ENCODE results near the gene TM9SF1.

TM9SF1 gene

DNA sequence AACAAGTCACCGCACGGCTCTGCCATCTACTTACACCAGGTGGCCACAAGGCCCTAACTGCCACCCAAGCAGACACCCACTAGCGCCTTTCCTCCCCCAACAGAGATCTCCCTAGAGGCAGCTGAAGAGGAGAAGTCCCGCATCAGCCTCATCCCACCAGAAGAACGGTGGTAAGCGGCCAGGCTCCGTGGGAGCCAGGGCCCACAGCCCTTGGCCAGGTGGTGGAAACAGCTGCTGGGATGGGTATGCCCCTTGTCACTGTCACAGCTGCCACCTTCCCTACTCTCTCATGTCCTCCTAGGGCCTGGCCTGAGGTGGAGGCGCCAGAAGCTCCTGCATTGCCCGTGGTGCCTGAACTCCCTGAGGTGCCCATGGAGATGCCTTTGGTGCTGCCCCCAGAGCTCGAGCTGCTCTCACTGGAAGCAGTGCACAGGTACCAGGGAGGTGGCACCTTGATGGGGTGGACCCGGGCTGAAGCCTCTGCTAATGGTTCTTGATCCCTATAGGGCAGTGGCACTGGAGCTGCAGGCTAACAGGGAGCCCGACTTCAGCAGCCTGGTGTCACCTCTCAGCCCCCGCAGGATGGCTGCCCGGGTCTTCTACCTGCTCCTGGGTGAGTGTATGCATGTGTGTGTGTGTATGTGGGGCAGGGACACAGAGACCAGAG, 15.8 kb downstream of the TM9SF1 start:
- no peak for DNase-seq (ENCODE audit: low read depth)

DNA sequence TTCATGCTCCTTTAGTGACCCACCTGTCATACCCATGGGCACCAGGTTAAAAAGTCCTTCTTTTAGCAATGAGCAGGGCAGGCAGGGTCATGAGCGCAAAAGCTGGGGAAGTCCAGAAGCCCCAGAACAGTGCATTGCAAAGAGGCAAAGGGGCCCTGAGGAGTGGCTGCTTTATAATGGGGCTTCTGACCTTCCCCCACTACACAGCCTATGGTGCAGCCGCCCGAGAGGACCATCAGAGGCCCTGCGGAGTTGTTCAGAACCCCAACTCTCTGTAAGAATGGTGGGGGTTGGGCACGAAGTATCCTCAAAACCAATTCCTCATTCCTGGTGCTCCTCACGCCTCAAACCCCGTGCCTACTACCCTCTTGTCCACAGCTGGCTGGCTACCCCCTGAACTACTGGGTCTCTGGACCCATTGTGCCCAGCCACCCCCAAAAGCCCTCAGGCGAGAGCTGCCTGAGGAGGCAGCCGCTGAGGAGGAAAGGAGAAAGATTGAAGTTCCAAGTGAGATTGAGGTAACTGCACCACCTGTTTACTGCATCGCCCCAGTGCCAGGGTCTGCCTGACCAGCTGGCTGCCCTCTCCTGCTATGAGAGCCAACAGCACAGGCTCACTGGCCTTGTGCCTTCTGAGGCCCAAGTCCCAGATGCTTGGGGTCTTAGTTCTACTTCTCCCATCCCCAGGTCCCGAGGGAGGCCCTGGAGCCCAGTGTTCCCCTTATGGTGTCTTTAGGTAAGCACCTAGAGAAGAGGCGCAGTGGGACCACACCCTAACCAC, 16.7 kb downstream of the TM9SF1 start:
- no peak for DNase-seq (ENCODE audit: low read depth)

DNA sequence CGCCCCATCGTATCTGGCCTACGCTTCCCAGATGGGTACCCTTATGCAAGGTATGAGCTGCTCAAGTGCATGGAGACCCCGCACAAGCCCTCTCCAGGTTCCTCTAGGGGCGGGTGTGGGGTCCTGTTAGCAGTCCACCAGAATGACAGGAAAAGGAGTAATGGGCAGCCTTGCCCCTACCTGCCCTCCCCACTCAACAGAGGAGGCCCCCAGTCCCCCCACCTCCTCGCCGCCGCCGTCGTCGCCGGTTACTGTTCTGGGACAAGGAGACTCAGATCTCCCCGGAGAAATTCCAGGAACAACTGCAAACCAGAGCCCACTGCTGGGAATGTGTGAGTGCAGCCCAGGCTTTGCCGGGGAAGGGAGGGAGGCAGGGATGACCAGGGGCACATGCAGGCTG, 17.4 kb downstream of the TM9SF1 start:
- DNase-seq (ENCODE audit: low read depth): no peak

DNA sequence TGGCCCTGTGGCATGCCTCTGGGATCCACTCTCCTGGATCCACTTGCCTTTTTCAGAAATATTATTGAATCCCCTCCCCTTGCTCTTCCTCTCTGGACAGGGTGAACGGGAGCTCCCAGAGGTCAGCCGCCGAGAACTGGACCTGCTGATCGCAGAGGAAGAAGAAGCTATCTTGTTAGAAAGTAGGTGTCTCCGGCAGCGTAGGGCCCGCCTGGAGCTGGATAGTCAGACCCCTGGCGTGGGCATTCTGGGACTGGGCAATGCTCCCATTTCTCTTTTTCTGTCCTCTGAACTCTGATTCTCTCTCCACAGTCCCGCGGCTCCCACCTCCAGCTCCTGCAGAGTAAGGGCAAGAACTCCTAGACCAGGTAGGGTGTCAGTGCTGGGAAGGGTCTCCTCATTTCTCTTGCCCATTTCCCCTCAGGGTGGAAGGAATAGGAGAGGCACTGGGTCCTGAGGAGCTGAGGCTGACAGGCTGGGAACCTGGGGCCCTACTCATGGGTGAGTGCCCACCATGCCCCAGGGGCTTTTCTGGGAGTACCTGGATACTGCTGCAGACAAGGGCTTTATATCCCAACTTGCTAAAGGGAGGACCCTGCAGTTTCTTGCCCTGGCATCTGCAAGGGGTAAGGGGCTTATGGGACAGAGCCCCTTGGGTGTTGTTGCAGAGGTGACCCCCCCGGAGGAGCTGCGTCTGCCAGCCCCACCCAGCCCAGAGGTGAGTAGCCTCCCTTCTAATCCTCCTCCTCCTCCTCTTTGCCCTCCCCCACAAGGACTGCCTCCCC, 18.0 kb downstream of the TM9SF1 start:
- DNase-seq (ENCODE audit: low read depth): no peak

DNA sequence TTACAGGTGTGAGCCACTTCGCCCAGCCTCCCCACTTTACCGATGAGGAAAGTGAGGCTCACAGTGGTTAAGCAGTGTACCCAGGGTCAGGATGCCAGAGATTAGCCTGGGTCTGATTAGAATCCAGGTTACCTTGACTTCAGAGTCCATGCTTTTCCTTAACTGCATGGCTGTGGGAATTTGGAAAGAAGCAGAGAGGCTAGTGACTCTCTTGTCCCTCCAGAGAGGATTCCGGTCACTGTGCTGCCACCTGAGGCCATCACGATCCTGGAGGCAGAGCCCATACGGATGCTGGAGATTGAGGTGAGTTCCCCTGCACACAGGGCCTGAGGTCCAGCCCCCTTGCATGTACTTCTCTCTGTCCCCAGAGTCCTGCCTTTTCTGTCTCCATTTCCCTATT, 18.6 kb downstream of the TM9SF1 start:
- no peak for DNase-seq (ENCODE audit: low read depth)

DNA sequence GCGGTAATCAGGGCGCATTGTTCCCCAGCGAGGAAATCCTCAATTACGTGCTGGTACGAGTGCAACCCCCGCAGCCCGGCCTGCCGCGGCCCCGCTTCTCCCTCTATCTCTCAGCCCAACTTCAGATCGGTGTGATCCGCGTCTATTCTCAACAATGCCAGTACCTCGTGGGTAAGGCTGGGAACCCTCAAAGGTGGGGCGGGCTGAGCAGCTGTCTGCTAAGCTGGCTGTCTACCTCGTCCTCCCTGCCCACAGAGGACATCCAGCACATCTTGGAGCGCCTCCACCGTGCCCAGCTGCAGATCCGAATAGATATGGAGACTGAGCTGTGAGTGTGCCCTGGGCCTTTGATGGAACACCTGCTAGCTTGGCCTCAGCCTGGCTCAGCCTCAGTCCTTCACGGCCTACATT, 22.4 kb downstream of the TM9SF1 start:
- DNase-seq (ENCODE audit: low read depth): no peak

DNA sequence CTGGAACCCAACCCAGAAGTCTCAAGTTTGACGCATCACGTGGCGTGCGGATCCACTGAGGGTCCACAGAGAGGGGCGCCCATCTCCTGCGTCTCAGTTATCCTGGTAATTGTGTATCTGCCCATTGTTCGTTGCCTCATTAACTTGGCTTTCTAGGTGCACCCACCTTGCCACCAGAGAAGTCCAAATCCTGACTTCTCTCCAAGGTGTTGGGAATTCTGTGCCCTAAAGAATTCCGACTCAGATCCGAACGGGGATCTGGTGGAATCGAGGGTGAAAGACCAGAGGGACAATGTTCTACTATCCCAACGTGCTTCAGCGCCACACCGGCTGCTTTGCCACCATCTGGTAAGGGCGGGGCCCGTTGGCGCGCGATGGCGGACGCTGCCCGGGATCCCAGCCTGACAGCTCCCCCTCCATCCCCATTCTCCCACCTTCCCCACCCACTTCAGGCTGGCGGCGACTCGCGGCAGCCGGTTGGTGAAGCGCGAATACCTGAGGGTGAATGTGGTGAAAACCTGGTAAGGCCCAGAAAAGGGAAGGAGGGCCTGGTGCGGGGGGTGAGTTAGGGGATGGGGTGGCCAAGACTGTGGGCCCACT, 22.9 kb downstream of the TM9SF1 start:
- no peak for DNase-seq (ENCODE audit: low read depth)

DNA sequence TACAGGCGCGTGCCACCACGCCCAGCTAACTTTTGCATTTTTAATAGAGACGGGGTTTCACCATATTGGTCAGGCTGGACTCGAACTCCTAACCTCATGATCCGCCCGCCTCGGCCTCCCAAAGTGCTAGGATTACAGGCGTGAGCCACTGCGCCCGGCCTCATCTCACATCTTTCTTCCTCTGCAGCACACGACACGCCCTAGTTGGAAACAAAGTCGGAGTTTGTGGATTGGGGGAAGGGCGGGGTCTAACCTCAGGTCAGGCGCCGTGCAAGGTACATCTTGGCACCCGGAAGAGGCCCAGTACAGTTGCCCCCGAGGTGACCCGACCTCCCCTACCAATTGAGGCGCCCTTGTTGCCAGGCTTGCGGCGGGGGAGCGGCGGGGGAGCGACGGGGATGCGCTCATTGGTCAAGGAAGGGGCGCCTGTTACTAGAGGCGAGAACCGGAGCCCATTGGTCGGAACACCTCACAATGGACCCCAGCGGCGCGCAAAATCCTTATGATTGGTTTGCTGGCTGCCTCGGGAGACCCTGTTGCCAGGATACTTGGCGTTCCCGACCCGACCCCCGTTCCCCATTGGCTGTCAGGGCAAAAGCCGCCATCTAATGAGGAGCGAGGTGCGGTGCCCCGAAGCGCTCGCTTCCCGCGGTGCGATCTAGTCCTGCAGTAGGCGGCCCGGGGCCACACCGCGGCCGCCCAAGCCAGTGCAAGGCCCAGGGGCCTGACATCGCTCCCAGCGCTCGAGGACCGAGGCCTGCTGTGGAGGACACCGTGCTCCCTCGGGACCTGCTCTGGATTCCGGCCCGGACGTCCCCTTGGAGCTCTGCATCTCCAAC, 23.6 kb downstream of the TM9SF1 start, which contains the start of gene REC8:
TSS of gene REC8 (plus strand) at position 659 of the 839 bp plus-strand sequence. CDS start 473 bp downstream, outside the sequence.
- DNase-seq (ENCODE audit: low read depth): peak; percentile 74

DNA sequence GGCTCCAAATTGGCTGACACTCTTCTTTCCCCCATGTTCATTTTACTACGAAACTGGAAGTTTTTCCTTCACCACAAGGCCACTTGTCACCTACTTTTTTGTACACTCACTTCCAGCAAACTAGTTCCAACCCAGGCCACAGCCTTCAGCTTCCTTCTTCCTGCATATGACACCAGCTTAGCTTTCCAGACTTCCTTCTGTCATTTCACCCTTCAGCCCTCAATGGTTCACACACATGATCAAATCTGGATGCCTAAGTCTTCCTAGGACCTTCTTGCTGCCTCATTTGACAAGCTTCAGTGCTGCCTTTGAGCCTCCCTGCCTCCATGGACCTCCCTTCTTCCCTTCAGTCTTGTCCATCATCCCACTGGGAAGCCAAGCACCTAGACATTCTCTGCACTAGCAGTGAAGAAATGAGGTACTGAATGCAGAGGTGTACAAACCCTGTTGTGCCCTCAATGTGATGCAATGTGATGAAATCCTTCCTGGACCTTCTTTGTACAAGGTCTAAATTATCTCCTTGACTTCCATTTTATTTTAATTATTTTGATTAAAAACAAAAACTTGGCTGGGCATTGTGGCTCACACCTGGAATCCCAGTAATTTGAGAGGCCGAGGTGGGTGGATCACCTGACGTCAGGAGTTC, 27.6 kb downstream of the TM9SF1 start:
- DNase-seq (ENCODE audit: low read depth): no peak

DNA sequence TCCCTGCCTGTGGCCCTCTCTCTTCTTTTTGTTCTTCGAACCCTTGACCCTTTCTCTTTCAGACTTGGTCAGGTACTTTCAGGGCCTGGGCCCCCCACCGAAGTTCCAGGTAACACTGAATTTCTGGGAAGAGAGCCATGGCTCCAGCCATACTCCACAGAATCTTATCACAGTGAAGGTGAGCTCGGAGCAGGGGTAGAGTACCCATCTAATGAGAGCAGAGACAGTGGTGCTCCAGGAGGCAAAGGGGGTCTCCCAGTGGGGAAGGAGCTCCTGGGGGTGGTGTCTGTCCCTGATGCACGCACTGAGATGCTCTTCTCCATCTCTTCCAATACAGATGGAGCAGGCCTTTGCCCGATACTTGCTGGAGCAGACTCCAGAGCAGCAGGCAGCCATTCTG, 29.5 kb downstream of the TM9SF1 start:
- no peak for DNase-seq (ENCODE audit: low read depth)

DNA sequence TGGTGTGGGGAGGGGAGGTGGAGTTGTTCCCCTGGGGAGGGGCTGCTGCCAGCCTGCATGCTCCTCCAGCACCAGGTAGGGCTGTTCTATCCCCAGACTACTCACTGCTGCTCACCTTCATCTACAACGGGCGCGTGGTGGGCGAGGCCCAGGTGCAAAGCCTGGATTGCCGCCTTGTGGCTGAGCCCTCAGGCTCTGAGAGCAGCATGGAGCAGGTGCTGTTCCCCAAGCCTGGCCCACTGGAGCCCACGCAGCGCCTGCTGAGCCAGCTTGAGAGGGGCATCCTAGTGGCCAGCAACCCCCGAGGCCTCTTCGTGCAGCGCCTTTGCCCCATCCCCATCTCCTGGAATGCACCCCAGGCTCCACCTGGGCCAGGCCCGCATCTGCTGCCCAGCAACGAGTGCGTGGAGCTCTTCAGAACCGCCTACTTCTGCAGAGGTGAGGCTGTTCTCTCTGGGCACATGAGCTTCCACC, 30.7 kb downstream of the TM9SF1 start:
- no peak for DNase-seq (ENCODE audit: low read depth)

DNA sequence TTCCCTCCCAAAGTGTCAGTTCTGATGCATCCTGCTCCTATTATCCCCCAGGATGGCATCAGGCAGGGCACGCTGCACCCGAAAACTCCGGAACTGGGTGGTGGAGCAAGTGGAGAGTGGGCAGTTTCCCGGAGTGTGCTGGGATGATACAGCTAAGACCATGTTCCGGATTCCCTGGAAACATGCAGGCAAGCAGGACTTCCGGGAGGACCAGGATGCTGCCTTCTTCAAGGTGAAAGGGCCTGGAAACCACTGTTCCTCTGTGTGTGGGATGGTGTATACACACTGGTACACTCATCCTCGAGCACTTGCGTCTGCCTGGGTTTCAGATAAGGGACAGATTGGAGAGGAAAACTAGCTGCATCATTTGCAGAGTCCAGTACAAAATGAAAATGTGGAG, 33.1 kb downstream of the TM9SF1 start:
- no peak for DNase-seq (ENCODE audit: low read depth)

DNA sequence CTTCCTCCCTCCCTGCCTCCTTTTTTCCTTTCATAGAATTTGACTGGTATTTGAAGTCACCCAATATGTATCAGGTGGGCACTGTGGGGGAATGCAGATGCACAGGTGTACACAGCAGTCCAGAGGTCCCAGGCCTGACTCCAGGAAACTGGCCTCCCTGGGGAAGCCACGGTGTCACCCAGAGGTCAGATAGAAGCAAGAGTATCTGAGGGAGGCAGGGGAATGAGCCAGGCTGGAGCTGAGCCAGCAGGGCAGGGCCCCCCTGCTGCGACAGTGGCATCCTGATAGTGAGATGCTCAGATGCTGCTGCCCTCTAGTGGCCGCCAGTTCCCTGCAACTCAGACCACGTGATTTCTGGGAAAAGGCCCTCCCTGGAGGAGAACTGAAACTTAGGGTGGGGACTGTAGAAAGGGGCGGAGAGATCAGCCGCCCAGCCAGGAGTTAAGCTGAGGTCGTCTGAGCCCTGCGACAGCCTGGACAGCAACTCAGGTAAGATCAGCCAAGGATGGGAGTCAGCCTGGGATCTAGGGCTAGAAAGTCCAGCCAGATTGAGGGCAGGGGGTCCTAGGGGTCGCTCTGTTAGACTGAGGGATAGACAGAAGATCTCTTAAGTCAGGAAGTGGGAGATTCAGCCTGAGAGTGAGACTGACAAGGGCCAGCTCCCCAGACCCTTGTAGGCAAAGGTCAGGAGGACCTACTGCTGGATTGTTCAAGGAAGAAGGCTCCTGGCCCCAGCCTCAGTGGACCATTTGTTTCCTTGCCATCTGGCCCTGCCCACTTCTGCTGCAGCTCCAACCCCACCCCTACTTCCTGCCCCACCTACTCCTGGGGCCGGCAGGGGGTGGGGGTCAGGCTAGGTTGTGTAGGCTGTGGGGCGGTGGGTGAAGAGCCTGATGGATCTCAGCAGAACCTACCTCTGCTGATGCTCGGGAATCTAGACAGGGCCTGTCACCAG, 34.1 kb downstream of the TM9SF1 start, which contains the start of gene IRF9:
TSS of gene IRF9 (plus strand) at position 416 of the 955 bp plus-strand sequence. CDS start 880 bp downstream, outside the sequence.
- DNase-seq (ENCODE audit: low read depth): peak; percentile 97

DNA sequence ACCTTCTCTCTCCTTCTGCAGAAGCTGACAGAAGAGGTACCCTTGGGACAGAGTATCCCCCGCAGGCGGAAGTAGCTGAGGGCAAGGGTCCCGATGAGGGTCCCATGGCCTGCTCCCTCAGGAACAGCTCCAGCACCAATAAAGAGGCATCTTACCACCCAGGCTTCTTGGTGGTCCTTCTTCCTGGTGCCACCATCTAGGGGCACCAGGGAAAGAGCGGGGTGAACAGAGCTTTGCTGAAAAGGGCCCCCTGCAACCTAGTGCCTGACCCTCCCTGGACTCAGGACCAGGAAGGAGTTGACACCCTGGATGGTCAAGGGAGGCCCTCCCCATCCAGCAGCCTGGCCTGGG, 34.8 kb downstream of the TM9SF1 start:
- DNase-seq (ENCODE audit: low read depth): no peak

DNA sequence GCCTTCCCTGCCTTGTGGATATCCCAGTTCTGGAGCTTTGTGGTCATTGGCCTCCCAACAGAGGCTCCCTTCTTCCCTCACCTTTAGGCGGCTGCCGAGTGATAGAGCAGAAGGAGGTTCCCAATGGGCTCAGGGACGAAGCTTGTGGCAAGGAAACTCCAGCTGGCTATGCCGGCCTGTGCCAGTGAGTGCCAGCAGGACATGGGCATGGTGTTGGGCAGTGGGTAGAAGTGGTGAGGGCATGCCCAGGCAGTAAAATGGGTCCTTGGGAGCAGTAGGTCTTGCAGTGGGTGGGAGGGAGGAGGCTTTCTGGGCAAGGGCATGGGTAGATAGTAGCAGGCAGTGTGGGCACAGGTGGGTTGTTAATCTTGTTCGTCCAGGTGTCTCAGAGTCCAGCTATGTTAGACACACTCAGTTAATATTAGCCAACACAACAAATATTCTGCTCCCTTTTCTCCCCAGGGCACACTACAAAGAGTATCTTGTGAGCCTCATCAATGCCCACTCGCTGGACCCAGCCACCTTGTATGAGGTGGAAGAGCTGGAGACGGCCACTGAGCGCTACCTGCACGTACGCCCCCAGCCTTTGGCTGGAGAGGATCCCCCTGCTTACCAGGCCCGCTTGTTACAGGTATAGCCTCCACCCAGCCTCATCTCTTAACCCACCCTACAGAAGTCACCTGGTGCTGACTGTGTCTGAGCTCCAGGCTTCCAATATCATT, 35.3 kb downstream of the TM9SF1 start:
- DNase-seq (ENCODE audit: low read depth): no peak

DNA sequence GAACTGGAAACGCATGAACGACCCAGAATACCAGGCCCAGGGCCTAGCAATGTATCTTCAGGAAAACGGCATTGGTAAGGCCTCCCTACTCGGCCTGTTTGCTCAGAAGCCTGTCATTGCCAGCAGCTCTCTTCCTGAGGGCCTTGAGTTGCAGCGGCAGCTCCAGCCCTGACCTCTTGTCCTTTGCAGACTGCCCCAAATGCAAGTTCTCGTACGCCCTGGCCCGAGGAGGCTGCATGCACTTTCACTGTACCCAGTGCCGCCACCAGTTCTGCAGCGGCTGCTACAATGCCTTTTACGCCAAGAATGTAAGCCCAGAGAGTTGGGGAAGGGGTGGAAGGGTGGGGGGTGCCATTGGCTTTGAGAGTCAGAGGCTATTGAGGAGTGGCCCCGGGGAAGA, 37.9 kb downstream of the TM9SF1 start:
- no peak for DNase-seq (ENCODE audit: low read depth)

DNA sequence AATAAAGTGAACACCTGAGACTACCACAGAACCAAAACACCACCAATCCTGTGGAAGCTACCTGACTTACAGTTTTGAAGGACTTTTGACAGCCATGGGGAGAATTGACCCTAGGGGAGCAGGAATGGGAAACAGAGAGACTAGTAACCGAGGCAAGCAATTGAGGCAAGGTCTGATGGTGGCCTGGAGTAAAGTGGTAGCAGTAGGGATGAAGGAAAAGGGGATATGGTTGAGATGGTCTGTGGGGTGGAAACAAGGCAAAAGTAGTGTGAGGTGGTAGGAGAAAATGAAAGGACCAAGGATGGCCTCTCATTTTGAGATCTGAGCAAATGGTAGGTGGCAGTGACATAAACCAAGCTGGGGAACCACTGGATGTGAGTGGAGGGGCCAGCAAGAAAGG, 38.4 kb downstream of the TM9SF1 start:
- no peak for DNase-seq (ENCODE audit: low read depth)

DNA sequence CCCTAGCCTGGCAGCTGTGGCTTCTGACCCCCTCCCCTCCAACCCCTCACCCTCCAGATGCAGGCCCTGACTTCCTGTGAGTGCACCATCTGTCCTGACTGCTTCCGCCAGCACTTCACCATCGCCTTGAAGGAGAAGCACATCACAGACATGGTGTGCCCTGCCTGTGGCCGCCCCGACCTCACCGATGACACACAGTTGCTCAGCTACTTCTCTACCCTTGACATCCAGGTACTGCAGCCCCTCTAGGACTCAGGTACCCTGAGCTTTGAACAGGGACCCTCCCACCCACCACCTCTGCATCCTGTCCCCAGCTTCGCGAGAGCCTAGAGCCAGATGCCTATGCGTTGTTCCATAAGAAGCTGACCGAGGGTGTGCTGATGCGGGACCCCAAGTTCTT, 40.1 kb downstream of the TM9SF1 start:
- DNase-seq (ENCODE audit: low read depth): no peak

Data from activated gamma-delta T cell treated with anti-CD3 and anti-CD28 coated beads, Interleukin-2, amount 50 U/mL, for 16 hours (primary cell).